Tibial nerve (tissue), 4 donors: ENCODE data around the gene LSAMP. TPM values are rescaled to one million over a fixed set of nuclear protein-coding genes. Genes with fewer than 3 reads are reported as not detected.

Source experiments
- DNase-seq, 2 donors: peaks; one replicate each; pipeline ENCODE4 v3.0.0-alpha.2; 2019; ENCODE audit warnings: low spot score in 2 of 2
- H3K27ac ChIP-seq, 4 donors: fragments of 200-600 bp; sonication (generic) in 3 of 4; one replicate each; pipeline ENCODE4 v1.5.1; 2017 to 2019; ENCODE audit warnings: mild to moderate bottlenecking in 1 of 4
- H3K27me3 ChIP-seq, 2 donors: fragments of 200-600 bp; sonication (generic) in 1 of 2; one replicate each; pipeline versions ENCODE4 v1.5.1 to v1.6.0; 2017 to 2019
- H3K36me3 ChIP-seq, 3 donors: fragments of 200-600 bp; sonication (generic); one replicate each; pipeline ENCODE4 v1.5.1; 2018 to 2019
- H3K4me1 ChIP-seq, 4 donors: fragments of 200-600 bp; sonication (generic) in 3 of 4; one replicate each; pipeline ENCODE4 v1.5.1; 2017 to 2019
- H3K4me3 ChIP-seq, 4 donors: fragments of 200-600 bp; sonication (generic) in 3 of 4; one replicate each; pipeline ENCODE4 v1.5.1; 2017 to 2019; ENCODE audit warnings: mild to moderate bottlenecking in 1 of 4, moderate library complexity in 1 of 4
- H3K9me3 ChIP-seq, 4 donors: fragments of 200-600 bp; sonication (generic) in 3 of 4; one replicate each; pipeline ENCODE4 v1.5.1; 2017 to 2019
- EP300 ChIP-seq, 2 donors: sonication (generic); formaldehyde crosslinking; IDR thresholded peaks; one replicate each; pipeline ENCODE4 v1.6.1; 2017; ENCODE audit warnings: antibody characterized with exemption in 2 of 2, mild to moderate bottlenecking in 1 of 2
- POLR2A ChIP-seq, 2 donors: fragments of 450-650 bp; IDR thresholded peaks; one replicate each; pipeline ENCODE4 v1.6.1; 2017; ENCODE audit warnings: antibody characterized with exemption in 2 of 2, mild to moderate bottlenecking in 2 of 2, moderate library complexity in 2 of 2
- WGBS, 2 donors: methylation state at CpG; one replicate each; pipeline ENCODE4 v1.1.5; 2018; 5-methylcytosine and 5-hydroxymethylcytosine counted together
- total RNA-seq, 4 donors: library from RNA; depleted of rRNA; stranded (reverse); fragments of >200 nt; gene quantifications; one replicate each; pipeline ENCODE4 v1.1.0, GENCODE V29; 2016
- TF ChIP-seq, protein P1 (sequence below), 5 experiments: fragments of 200-600 bp in 3 of 5; fragments of 450-650 bp in 2 of 5; sonication (generic) in 3 of 5; IDR thresholded peaks; one replicate each; pipeline ENCODE4 v1.5.1; 2016 to 2019; ENCODE audit warnings: antibody characterized with exemption in 5 of 5, mild to moderate bottlenecking in 3 of 5, moderate library complexity in 2 of 5

Gene LSAMP
- total RNA-seq, 4 donors from 2014 or later, result 3.6 to 6.1 (median 4.2) TPM

DNA sequence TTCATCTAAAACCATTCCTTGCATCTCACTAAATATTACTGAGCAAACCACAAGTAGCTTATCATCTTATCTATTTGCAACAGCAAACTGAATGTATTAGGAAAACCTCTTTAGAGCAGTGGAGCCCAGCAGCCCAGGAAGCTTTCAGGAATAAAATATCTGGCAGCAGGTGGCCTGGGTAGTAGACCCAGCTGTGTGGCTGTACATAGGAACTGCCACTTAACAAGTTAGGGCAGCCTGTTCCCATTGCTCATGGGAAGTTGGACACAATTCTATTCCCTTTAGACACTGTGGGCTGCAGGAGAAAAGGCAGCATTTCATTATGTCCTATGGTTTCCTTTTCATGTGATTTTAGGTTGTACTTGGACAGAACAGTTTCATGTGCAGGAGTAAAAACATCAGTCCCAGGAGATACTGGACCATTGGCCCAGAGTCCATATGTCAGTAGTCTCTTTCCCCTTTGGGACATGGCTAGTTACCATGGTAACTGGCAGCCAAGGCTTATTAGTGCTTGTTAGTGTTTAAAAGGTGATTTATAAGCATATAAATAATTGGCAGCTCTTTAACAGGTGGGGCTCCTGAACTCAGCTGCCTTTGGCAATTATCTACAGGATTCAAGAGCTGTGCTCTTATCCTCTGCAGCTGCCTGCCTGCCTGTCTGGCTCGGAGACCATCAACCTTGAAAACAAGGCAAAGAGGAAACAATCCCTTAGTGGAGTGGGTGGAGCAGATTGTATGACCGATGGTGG, 28.9 kb upstream of the LSAMP start:
- Histone ChIP-seq H3K27ac (no peak overlapping the region), H3K27me3 (no peaks in the 10 kb centered on the region), H3K4me3 (no peak overlapping the region), H3K9me3 (peaks cover 0 to 11% (median 0%) of the 10 kb centered on the region in 4 donors), H3K36me3 (no peaks in the 10 kb centered on the region), H3K4me1 (peaks cover 0 to 5% (median 0%) of the 10 kb centered on the region in 4 donors)
- DNase-seq, result no peak
- TF ChIP-seq, protein P1, sequence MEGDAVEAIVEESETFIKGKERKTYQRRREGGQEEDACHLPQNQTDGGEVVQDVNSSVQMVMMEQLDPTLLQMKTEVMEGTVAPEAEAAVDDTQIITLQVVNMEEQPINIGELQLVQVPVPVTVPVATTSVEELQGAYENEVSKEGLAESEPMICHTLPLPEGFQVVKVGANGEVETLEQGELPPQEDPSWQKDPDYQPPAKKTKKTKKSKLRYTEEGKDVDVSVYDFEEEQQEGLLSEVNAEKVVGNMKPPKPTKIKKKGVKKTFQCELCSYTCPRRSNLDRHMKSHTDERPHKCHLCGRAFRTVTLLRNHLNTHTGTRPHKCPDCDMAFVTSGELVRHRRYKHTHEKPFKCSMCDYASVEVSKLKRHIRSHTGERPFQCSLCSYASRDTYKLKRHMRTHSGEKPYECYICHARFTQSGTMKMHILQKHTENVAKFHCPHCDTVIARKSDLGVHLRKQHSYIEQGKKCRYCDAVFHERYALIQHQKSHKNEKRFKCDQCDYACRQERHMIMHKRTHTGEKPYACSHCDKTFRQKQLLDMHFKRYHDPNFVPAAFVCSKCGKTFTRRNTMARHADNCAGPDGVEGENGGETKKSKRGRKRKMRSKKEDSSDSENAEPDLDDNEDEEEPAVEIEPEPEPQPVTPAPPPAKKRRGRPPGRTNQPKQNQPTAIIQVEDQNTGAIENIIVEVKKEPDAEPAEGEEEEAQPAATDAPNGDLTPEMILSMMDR (IDR thresholded peaks at IDR 0.05), result no peak
- TF ChIP-seq EP300 (IDR thresholded peaks at IDR 0.05) (no peak), POLR2A (IDR thresholded peaks at IDR 0.05) (no peak)
- 15 to 19% methylated on average over 2 of the region's 2 CpGs for WGBS, 2 donors

DNA sequence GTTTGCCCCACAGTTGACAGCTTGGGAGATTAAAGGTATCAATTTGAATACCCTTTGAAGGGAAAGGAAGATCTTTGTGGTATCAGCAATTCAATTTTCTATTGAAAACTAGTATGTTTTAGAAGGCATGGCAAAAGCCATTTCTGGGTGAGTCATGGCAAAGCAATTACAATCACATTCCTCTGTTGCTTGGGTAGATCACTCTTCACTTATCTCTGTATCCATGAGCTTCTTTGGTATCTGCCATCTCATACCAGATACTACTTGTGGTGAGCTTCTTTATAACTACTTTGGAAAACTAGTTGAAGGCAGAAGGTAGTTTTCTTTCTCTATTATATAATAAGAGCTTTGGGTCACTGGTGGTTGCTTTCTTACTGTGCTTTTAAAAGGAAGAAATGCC, 28.3 kb upstream of the LSAMP start:
- Histone ChIP-seq H3K4me1 (peaks cover 0 to 5% (median 0%) of the 10 kb centered on the region in 4 donors), H3K36me3 (no peaks in the 10 kb centered on the region), H3K27ac (no peak overlapping the region), H3K27me3 (no peaks in the 10 kb centered on the region), H3K9me3 (peaks cover 0 to 11% (median 0%) of the 10 kb centered on the region in 4 donors), H3K4me3 (no peak overlapping the region)
- TF ChIP-seq EP300 (IDR thresholded peaks at IDR 0.05), result no peak
- TF ChIP-seq, protein P1 (IDR thresholded peaks at IDR 0.05), result no peak
- TF ChIP-seq POLR2A (IDR thresholded peaks at IDR 0.05), result no peak
- DNase-seq, result no peak

DNA sequence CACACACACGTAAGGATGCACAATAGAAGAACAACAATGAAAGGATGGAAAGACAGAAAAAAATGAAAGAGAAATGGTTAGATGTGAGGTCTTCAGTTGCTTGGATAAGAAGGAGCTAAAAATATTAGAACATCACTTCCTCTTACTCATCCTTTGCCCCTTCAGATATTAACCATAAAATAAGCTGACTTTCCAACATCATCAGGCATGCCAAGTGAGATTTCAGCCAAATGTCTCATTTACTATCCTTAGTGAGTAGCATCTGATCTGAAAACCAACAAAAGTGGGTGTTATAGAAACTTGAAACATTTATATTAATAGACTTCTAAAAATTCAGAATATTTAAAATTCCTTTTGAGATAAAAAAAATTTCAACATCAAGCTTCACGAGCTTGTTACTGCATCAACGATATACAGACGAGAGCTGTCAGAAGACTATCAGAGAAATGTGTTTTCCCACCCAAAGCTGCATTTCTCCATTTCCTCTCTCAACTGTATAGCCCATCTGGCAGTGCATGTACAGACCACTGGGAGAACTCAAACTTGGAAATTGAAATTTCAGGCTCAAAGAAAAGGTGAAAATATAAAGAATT, 25.4 kb upstream of the LSAMP start:
- 61 to 62% methylated on average over 4 of the region's 4 CpGs for WGBS, 2 donors
- H3K4me3 ChIP-seq, result no peak overlapping the region
- DNase-seq, result no peak
- peaks cover 0 to 5% (median 0%) of the 10 kb centered on the region in 4 donors for H3K4me1 ChIP-seq
- H3K36me3 ChIP-seq, result no peaks in the 10 kb centered on the region
- no peak overlapping the region for H3K27ac ChIP-seq
- H3K9me3 ChIP-seq, result no peaks in the 10 kb centered on the region
- TF ChIP-seq EP300 (IDR thresholded peaks at IDR 0.05) (no peak), POLR2A (IDR thresholded peaks at IDR 0.05) (no peak)
- TF ChIP-seq, protein P1 (IDR thresholded peaks at IDR 0.05), result no peak
- no peaks in the 10 kb centered on the region for H3K27me3 ChIP-seq

DNA sequence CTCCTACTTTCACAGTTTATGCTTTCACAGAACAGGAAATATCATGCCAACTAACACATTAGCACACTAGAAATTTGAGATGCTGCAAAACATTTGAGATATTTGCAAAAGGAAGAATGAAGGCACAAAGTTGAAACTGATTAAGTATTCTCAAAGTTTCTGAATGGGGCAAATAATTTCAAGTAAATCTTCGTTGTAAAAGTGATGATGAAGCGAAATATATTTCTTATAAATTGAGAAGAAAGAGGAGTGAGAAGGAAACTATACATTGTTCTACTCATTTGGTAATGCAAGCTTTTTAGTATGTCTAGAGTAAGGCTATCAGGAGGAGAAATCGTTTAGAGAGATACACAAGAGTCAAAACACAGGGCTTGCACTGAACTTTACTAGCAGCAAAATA, 24.3 kb upstream of the LSAMP start:
- H3K36me3 ChIP-seq, result no peaks in the 10 kb centered on the region
- TF ChIP-seq, protein P1 (IDR thresholded peaks at IDR 0.05), result no peak
- TF ChIP-seq POLR2A (IDR thresholded peaks at IDR 0.05), result no peak
- no peak for TF ChIP-seq EP300 (IDR thresholded peaks at IDR 0.05)
- no peaks in the 10 kb centered on the region for H3K27me3 ChIP-seq
- H3K9me3 ChIP-seq, result no peaks in the 10 kb centered on the region
- WGBS, 2 donors, result 79 to 84% methylated on average over 3 of the region's 3 CpGs
- H3K4me1 ChIP-seq, result peaks cover 0 to 5% (median 0%) of the 10 kb centered on the region in 4 donors
- no peak for DNase-seq
- no peak overlapping the region for H3K27ac ChIP-seq
- no peak overlapping the region for H3K4me3 ChIP-seq

DNA sequence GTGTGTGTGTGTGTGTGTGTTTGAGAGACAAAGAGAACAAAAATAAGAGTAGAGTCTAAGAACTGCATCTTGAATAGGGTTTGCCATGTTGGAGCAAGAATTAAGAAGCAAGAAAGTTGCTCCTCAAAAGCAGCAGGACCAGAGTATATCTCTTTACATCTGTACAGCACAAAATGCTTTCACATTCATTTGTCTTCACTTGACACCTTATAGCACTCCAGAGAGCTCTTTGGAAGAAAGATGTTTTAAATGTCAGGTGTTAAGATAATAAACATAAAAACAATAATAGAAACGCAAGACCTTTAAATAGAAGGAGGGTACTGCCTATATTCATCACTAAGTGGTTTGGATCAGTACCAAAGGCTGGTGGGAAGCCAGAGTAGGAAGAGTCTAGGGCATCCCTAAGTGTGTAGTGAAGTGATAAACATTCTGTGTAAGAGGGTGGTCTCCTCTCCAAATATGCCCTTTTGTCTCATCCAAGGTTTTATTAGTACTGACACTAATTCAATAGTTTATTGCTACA, 19.1 kb upstream of the LSAMP start:
- DNase-seq, result no peak
- Histone ChIP-seq H3K4me1 (no peaks in the 10 kb centered on the region), H3K27ac (no peak overlapping the region), H3K36me3 (no peaks in the 10 kb centered on the region), H3K4me3 (no peak overlapping the region), H3K27me3 (no peaks in the 10 kb centered on the region), H3K9me3 (no peaks in the 10 kb centered on the region)
- 67 to 70% methylated on average over 1 of the region's 1 CpG for WGBS, 2 donors
- TF ChIP-seq POLR2A (IDR thresholded peaks at IDR 0.05) (no peak), EP300 (IDR thresholded peaks at IDR 0.05) (no peak)
- TF ChIP-seq, protein P1 (IDR thresholded peaks at IDR 0.05), result no peak
